ENCODE data around the gene RPE. TPM values are rescaled to one million over a fixed set of nuclear protein-coding genes. Genes with fewer than 3 reads are reported as not detected.

Gene RPE
- total RNA-seq, 5 donors from 2014 or later (not counting 1 experiment from before 2014, with no cell fraction given): 17.9 to 36.7 (median 33.2) TPM

DNA sequence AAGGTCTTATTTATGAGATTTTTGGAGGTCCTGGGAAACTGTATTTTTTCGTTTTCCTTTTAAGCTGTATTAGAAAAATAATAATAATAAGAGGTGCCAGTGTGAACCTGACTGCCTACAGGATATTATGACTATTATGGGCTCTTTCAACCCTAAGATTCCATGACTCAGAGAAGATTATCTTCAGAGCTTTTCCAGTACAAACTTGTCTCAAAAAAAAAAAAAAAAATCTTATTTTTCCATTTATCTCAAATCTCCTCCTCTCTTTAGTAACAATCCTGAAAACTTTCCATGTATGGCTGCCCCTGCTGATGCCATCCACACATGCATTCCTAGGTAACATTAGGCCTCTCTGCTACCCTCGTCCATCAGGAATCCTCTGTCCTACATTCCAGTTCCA, 36.7 kb upstream of the RPE start:
- Histone ChIP-seq H3K9me3 (no peaks in the 10 kb centered on the region), H3K36me3 (ENCODE audit: control insufficient read depth in 2 of 2, extremely low read depth in 1 of 2, insufficient read depth in 1 of 2, low read length in 1 of 2) (no peaks in the 10 kb centered on the region), H3K4me1 (ENCODE audit: control insufficient read depth in 1 of 2, extremely low read depth in 1 of 2, insufficient read depth in 2 of 2, low read length in 2 of 2) (no peaks in the 10 kb centered on the region), H3K27ac (ENCODE audit: low read length) (no peak overlapping the region), H3K27me3 (replicated peaks in 1 of 2; ENCODE audit: control insufficient read depth in 2 of 2, extremely low read depth in 1 of 2, insufficient read depth in 2 of 2, low read length in 1 of 2) (no peaks in the 10 kb centered on the region), H3K4me3 (ENCODE audit: control insufficient read depth in 1 of 2, extremely low read depth in 1 of 2, low read length in 1 of 2) (no peak overlapping the region)
- Mint-ChIP-seq H3K4me1 (no peaks in the 10 kb centered on the region), H3K27ac (no peak overlapping the region), H3K9me3 (no peaks in the 10 kb centered on the region), H3K27me3 (peaks cover 3 to 9% of the 10 kb centered on the region in 2 donors), H3K4me3 (no peak overlapping the region), H3K36me3 (no peaks in the 10 kb centered on the region)
- ATAC-seq (replicated peaks in 1 of 4): no peak
- CTCF ChIA-PET: interaction anchor here in 1 of 2 donors (1.3 kb wide), 1 partner anchor 233 kb away, joined by 3 read pairs; no protein-coding TSS in a partner anchor
- POLR2A ChIA-PET: interaction anchor here in 1 of 2 donors (0.7 kb wide), 1 partner anchor 163 kb away, joined by 4 read pairs; no protein-coding TSS in a partner anchor
- WGBS (ENCODE audit: insufficient coverage): 80% methylated on average over 1 of the region's 2 CpGs
- no peak for DNase-seq

DNA sequence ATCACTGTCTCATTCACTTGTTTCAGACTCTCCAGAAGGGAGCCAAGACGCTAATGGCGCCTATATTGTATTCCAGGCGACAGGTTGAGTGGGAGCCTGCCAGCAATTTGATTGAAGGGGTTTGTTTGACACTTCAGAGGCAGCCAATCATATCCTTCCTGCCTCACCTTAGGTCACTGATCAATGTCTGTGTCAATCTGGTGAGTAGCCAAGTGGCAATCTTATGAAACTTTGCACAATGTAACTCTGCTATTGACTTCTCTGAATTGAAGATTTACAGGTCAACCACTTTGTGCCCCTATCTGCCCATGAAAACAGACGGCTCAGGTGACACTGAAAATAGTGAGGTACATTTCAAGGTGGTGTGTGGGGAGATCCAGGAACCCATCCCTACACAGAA, 32.7 kb upstream of the RPE start:
- POLR2A ChIA-PET: no interaction called here
- H3K9me3 Mint-ChIP-seq: no peaks in the 10 kb centered on the region
- no CpG with 5 or more reads among the region's 4 CpGs for WGBS (ENCODE audit: insufficient coverage)
- no peak overlapping the region for H3K4me3 ChIP-seq (ENCODE audit: control insufficient read depth in 1 of 2, extremely low read depth in 1 of 2, low read length in 1 of 2)
- no peaks in the 10 kb centered on the region for H3K4me1 ChIP-seq (ENCODE audit: control insufficient read depth in 1 of 2, extremely low read depth in 1 of 2, insufficient read depth in 2 of 2, low read length in 2 of 2)
- peaks cover 18 to 19% of the 10 kb centered on the region in 2 donors for H3K27me3 Mint-ChIP-seq
- ATAC-seq (replicated peaks in 1 of 4) (no peak), DNase-seq (no peak)
- H3K9me3 ChIP-seq: no peaks in the 10 kb centered on the region
- H3K27ac Mint-ChIP-seq: no peak overlapping the region
- no peak overlapping the region for H3K27ac ChIP-seq (ENCODE audit: low read length)
- H3K27me3 ChIP-seq (replicated peaks in 1 of 2; ENCODE audit: control insufficient read depth in 2 of 2, extremely low read depth in 1 of 2, insufficient read depth in 2 of 2, low read length in 1 of 2): no peaks in the 10 kb centered on the region
- no peak overlapping the region for H3K4me3 Mint-ChIP-seq
- CTCF ChIA-PET: interaction anchor here (0.6 to 1.2 kb wide), 4 partner anchors 9 to 229 kb away, joined by 3 to 4 read pairs (median 3); no protein-coding TSS in a partner anchor
- no peaks in the 10 kb centered on the region for H3K4me1 Mint-ChIP-seq
- H3K36me3 ChIP-seq (ENCODE audit: control insufficient read depth in 2 of 2, extremely low read depth in 1 of 2, insufficient read depth in 1 of 2, low read length in 1 of 2): no peaks in the 10 kb centered on the region
- H3K36me3 Mint-ChIP-seq: no peaks in the 10 kb centered on the region

DNA sequence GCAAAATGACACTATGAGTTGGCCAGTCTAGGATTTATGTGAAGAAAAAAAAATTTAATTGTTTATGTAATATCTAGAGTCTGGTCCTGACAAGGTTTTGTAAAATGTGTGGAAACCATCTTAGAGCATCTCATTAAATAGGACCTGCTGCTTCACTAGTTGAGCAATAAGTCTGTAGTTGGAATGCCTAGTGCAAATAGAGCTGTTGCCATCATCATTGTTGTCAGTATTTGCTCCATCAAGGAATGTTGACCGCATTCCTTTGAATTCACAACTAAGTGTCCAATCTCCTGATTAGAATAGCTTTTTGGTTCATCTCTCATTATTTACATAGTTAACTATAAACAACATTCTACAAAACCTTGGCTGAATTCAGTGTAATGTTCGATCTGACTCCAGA, 32.2 kb upstream of the RPE start:
- DNase-seq (no peak), ATAC-seq (replicated peaks in 1 of 4) (no peak)
- H3K4me1 Mint-ChIP-seq: no peaks in the 10 kb centered on the region
- Histone ChIP-seq H3K36me3 (ENCODE audit: control insufficient read depth in 2 of 2, extremely low read depth in 1 of 2, insufficient read depth in 1 of 2, low read length in 1 of 2) (no peaks in the 10 kb centered on the region), H3K27me3 (replicated peaks in 1 of 2; ENCODE audit: control insufficient read depth in 2 of 2, extremely low read depth in 1 of 2, insufficient read depth in 2 of 2, low read length in 1 of 2) (no peaks in the 10 kb centered on the region), H3K27ac (ENCODE audit: low read length) (no peak overlapping the region), H3K4me1 (ENCODE audit: control insufficient read depth in 1 of 2, extremely low read depth in 1 of 2, insufficient read depth in 2 of 2, low read length in 2 of 2) (no peaks in the 10 kb centered on the region), H3K4me3 (ENCODE audit: control insufficient read depth in 1 of 2, extremely low read depth in 1 of 2, low read length in 1 of 2) (no peak overlapping the region), H3K9me3 (no peaks in the 10 kb centered on the region)
- no peaks in the 10 kb centered on the region for H3K36me3 Mint-ChIP-seq
- CTCF ChIA-PET: interaction anchor here in 1 of 2 donors (0.7 kb wide), 1 partner anchor 10 kb away, joined by 3 read pairs; no protein-coding TSS in a partner anchor
- H3K27me3 Mint-ChIP-seq: peaks cover 18 to 19% of the 10 kb centered on the region in 2 donors
- H3K9me3 Mint-ChIP-seq: no peaks in the 10 kb centered on the region
- POLR2A ChIA-PET: no interaction called here
- H3K27ac Mint-ChIP-seq: no peak overlapping the region
- H3K4me3 Mint-ChIP-seq: no peak overlapping the region
- no CpG with 5 or more reads among the region's 2 CpGs for WGBS (ENCODE audit: insufficient coverage)

DNA sequence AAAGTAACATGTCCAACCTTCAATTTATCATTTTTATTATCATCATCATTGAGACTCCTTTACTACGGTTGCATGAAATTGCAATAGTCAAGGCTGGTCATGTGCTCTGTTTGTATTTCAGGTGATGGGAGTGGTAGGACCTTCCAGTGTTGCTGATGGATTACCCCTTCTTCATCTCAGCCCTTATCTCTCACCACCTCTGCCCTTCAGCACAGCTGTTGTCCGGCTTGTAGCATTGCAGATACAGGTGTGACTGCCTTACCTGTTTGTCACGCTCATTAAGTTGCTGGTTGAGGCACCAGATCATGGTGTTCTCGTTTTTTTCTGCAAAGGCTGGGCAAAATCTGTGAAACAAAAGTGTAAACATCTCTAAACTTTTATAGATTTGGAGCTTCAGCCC, 31.7 kb upstream of the RPE start:
- no peaks in the 10 kb centered on the region for H3K9me3 ChIP-seq
- Mint-ChIP-seq H3K27me3 (peaks cover 18 to 19% of the 10 kb centered on the region in 2 donors), H3K9me3 (no peaks in the 10 kb centered on the region), H3K27ac (no peak overlapping the region), H3K4me1 (no peaks in the 10 kb centered on the region), H3K4me3 (no peak overlapping the region), H3K36me3 (no peaks in the 10 kb centered on the region)
- H3K4me3 ChIP-seq (ENCODE audit: control insufficient read depth in 1 of 2, extremely low read depth in 1 of 2, low read length in 1 of 2): no peak overlapping the region
- ATAC-seq (replicated peaks in 1 of 4) (no peak), DNase-seq (no peak)
- POLR2A ChIA-PET: interaction anchor here in 1 of 2 donors (0.5 kb wide), 1 partner anchor 99 kb away, joined by 5 read pairs; no protein-coding TSS in a partner anchor
- H3K27me3 ChIP-seq (replicated peaks in 1 of 2; ENCODE audit: control insufficient read depth in 2 of 2, extremely low read depth in 1 of 2, insufficient read depth in 2 of 2, low read length in 1 of 2): no peaks in the 10 kb centered on the region
- H3K27ac ChIP-seq (ENCODE audit: low read length): no peak overlapping the region
- H3K4me1 ChIP-seq (ENCODE audit: control insufficient read depth in 1 of 2, extremely low read depth in 1 of 2, insufficient read depth in 2 of 2, low read length in 2 of 2): no peaks in the 10 kb centered on the region
- 59% methylated on average over 3 of the region's 4 CpGs for WGBS (ENCODE audit: insufficient coverage)
- CTCF ChIA-PET: interaction anchor here in 1 of 2 donors (0.7 to 1.3 kb wide), 3 partner anchors 9 to 14 kb away, joined by 3 read pairs; no protein-coding TSS in a partner anchor
- H3K36me3 ChIP-seq (ENCODE audit: control insufficient read depth in 2 of 2, extremely low read depth in 1 of 2, insufficient read depth in 1 of 2, low read length in 1 of 2): no peaks in the 10 kb centered on the region

DNA sequence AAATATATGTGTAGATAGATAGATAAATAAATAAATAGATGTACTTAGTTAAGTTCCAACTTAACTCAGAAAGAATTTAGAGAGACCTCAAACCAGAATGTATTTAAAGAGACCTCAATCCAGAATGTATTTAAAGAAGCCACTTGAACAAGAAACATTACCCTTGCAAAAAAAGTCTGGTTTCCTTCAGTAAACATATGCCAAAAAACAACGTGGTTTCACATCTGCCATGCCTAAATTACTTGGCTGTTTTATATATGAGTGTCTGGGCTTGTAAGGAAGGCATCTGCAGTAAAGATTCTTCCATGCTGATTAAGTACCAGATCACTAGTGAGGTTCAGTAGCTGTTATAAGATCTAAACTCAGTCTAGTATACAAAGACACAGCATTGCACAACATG, 29.1 kb upstream of the RPE start:
- ATAC-seq (replicated peaks in 1 of 4) (no peak), DNase-seq (no peak)
- POLR2A ChIA-PET: no interaction called here
- no peaks in the 10 kb centered on the region for H3K4me1 Mint-ChIP-seq
- peaks cover 0 to under 1% of the 10 kb centered on the region in 2 experiments for H3K27me3 ChIP-seq (replicated peaks in 1 of 2; ENCODE audit: control insufficient read depth in 2 of 2, extremely low read depth in 1 of 2, insufficient read depth in 2 of 2, low read length in 1 of 2)
- peaks cover 16 to 19% of the 10 kb centered on the region in 2 donors for H3K27me3 Mint-ChIP-seq
- H3K27ac Mint-ChIP-seq: no peak overlapping the region
- H3K4me3 Mint-ChIP-seq: no peak overlapping the region
- H3K36me3 ChIP-seq (ENCODE audit: control insufficient read depth in 2 of 2, extremely low read depth in 1 of 2, insufficient read depth in 1 of 2, low read length in 1 of 2): no peaks in the 10 kb centered on the region
- no peaks in the 10 kb centered on the region for H3K9me3 Mint-ChIP-seq
- H3K27ac ChIP-seq (ENCODE audit: low read length): no peak overlapping the region
- no peaks in the 10 kb centered on the region for H3K36me3 Mint-ChIP-seq
- CTCF ChIA-PET: interaction anchor here (1.2 to 1.9 kb wide), 2 partner anchors 15 to 226 kb away, joined by 3 to 8 read pairs; no protein-coding TSS in a partner anchor
- no peak overlapping the region for H3K4me3 ChIP-seq (ENCODE audit: control insufficient read depth in 1 of 2, extremely low read depth in 1 of 2, low read length in 1 of 2)
- no peaks in the 10 kb centered on the region for H3K9me3 ChIP-seq
- no CpG with 5 or more reads among the region's 1 CpG for WGBS (ENCODE audit: insufficient coverage)
- no peaks in the 10 kb centered on the region for H3K4me1 ChIP-seq (ENCODE audit: control insufficient read depth in 1 of 2, extremely low read depth in 1 of 2, insufficient read depth in 2 of 2, low read length in 2 of 2)

DNA sequence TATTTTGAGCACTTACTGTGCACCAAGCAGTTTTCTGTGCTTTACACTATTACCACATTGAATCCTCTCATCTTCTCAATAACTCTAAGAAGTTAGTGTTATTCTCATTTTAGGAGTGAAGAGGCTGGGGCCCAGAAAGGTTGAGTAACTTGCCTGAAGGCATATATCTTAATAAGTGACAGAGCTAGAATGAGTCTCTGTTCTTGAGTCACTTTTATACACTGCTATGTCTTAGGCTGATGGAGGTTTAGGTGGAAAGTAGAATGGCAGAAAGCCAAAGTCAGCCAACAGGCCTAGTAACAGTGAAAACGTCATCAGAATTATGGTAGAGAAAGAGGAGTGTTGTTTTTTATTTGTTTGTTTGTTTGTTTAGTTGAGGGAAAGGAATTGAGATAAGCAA, 27.9 kb upstream of the RPE start:
- ChIA-PET POLR2A (no interaction called here), CTCF (interaction anchor here (0.5 to 5.4 kb wide), 5 partner anchors 99 to 225 kb away, joined by 3 to 31 read pairs (median 10); no protein-coding TSS in a partner anchor)
- Mint-ChIP-seq H3K4me3 (no peak overlapping the region), H3K36me3 (no peaks in the 10 kb centered on the region), H3K9me3 (no peaks in the 10 kb centered on the region), H3K4me1 (no peaks in the 10 kb centered on the region), H3K27ac (no peak overlapping the region), H3K27me3 (peaks cover 16% of the 10 kb centered on the region in 2 donors)
- ATAC-seq (replicated peaks in 1 of 4) (no peak), DNase-seq (no peak)
- Histone ChIP-seq H3K4me3 (ENCODE audit: control insufficient read depth in 1 of 2, extremely low read depth in 1 of 2, low read length in 1 of 2) (no peak overlapping the region), H3K27ac (ENCODE audit: low read length) (no peak overlapping the region), H3K27me3 (replicated peaks in 1 of 2; ENCODE audit: control insufficient read depth in 2 of 2, extremely low read depth in 1 of 2, insufficient read depth in 2 of 2, low read length in 1 of 2) (peaks cover 0 to 4% of the 10 kb centered on the region in 2 experiments), H3K36me3 (ENCODE audit: control insufficient read depth in 2 of 2, extremely low read depth in 1 of 2, insufficient read depth in 1 of 2, low read length in 1 of 2) (no peaks in the 10 kb centered on the region), H3K4me1 (ENCODE audit: control insufficient read depth in 1 of 2, extremely low read depth in 1 of 2, insufficient read depth in 2 of 2, low read length in 2 of 2) (no peaks in the 10 kb centered on the region), H3K9me3 (no peaks in the 10 kb centered on the region)
- 25% methylated on average over 1 of the region's 1 CpG for WGBS (ENCODE audit: insufficient coverage)
